ENCODE data around the gene SMPD1. TPM values are rescaled to one million over a fixed set of nuclear protein-coding genes. Genes with fewer than 3 reads are reported as not detected.

The SMPD1 gene
- total and polyA plus RNA-seq, 2 donors from 2014 or later = 76.0 to 155 TPM

- Histone ChIP-seq H3K9ac (ENCODE audit: low read length in 3 of 3) (no peak overlapping the region), H3K36me3 (ENCODE audit: control insufficient read depth in 2 of 3, insufficient read depth in 3 of 3, low read length in 3 of 3) (no peaks in the 10 kb centered on the region), H3K4me3 (ENCODE audit: low read length in 3 of 3) (no peak overlapping the region), H3K9me3 (ENCODE audit: control insufficient read depth in 2 of 3, insufficient read depth in 1 of 3, low read length in 3 of 3) (no peaks in the 10 kb centered on the region), H3K27me3 (ENCODE audit: control insufficient read depth, insufficient read depth, low read length) (no peaks in the 10 kb centered on the region), H3K4me1 (ENCODE audit: control insufficient read depth in 2 of 3, insufficient read depth in 2 of 3, low read depth in 1 of 3, low read length in 3 of 3) (peaks cover 0 to 15% (median 2%) of the 10 kb centered on the region in 3 donors), H3K27ac (ENCODE audit: low read depth in 2 of 2, low read length in 2 of 2) (no peak overlapping the region)
- DNase-seq = peak in 2 of 5 donors; percentile 33 to 38
- TF ChIP-seq, protein P1, sequence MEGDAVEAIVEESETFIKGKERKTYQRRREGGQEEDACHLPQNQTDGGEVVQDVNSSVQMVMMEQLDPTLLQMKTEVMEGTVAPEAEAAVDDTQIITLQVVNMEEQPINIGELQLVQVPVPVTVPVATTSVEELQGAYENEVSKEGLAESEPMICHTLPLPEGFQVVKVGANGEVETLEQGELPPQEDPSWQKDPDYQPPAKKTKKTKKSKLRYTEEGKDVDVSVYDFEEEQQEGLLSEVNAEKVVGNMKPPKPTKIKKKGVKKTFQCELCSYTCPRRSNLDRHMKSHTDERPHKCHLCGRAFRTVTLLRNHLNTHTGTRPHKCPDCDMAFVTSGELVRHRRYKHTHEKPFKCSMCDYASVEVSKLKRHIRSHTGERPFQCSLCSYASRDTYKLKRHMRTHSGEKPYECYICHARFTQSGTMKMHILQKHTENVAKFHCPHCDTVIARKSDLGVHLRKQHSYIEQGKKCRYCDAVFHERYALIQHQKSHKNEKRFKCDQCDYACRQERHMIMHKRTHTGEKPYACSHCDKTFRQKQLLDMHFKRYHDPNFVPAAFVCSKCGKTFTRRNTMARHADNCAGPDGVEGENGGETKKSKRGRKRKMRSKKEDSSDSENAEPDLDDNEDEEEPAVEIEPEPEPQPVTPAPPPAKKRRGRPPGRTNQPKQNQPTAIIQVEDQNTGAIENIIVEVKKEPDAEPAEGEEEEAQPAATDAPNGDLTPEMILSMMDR (IDR thresholded peaks at IDR 0.05; ENCODE audit: borderline replicate concordance, extremely low read depth, insufficient read depth) = no peak
- intact Hi-C loops (cut with DNase I) = loop anchor here (10.0 kb wide), 1 partner anchor 100 kb away; the partner anchor contains the start of gene CCKBR
- no peak for FAIRE-seq
These were observed 35.4 kb upstream of the SMPD1 start for GRCh38 chr11:6354651-6355485.

- intact Hi-C loops (cut with DNase I) = loop anchor here (10.0 kb wide), 1 partner anchor 102 kb away; the partner anchor contains the start of gene CCKBR
- FAIRE-seq (no peak), DNase-seq (peak in 2 of 5 donors; percentile 35 to 40)
- no peak overlapping the region for H3K27ac ChIP-seq (ENCODE audit: low read depth in 2 of 2, low read length in 2 of 2)
- TF ChIP-seq, protein P1 (IDR thresholded peaks at IDR 0.05; ENCODE audit: borderline replicate concordance, extremely low read depth, insufficient read depth) = no peak
- H3K9ac ChIP-seq (ENCODE audit: low read length in 3 of 3) = no peak overlapping the region
- H3K36me3 ChIP-seq (ENCODE audit: control insufficient read depth in 2 of 3, insufficient read depth in 3 of 3, low read length in 3 of 3) = no peaks in the 10 kb centered on the region
- no peaks in the 10 kb centered on the region for H3K27me3 ChIP-seq (ENCODE audit: control insufficient read depth, insufficient read depth, low read length)
- H3K4me1 ChIP-seq (ENCODE audit: control insufficient read depth in 2 of 3, insufficient read depth in 2 of 3, low read depth in 1 of 3, low read length in 3 of 3) = peaks cover 0 to 15% (median 2%) of the 10 kb centered on the region in 3 donors
- H3K4me3 ChIP-seq (ENCODE audit: low read length in 3 of 3) = no peak overlapping the region
- H3K9me3 ChIP-seq (ENCODE audit: control insufficient read depth in 2 of 3, insufficient read depth in 1 of 3, low read length in 3 of 3) = no peaks in the 10 kb centered on the region
These were observed 33.7 kb upstream of the SMPD1 start for GRCh38 chr11:6356503-6357055.

GRCh38 chr11:6357222-6357621 is 33.1 kb upstream of the SMPD1 start:
- Histone ChIP-seq H3K27me3 (ENCODE audit: control insufficient read depth, insufficient read depth, low read length) (no peaks in the 10 kb centered on the region), H3K9me3 (ENCODE audit: control insufficient read depth in 2 of 3, insufficient read depth in 1 of 3, low read length in 3 of 3) (no peaks in the 10 kb centered on the region), H3K4me3 (ENCODE audit: low read length in 3 of 3) (no peak overlapping the region), H3K36me3 (ENCODE audit: control insufficient read depth in 2 of 3, insufficient read depth in 3 of 3, low read length in 3 of 3) (no peaks in the 10 kb centered on the region), H3K27ac (ENCODE audit: low read depth in 2 of 2, low read length in 2 of 2) (no peak overlapping the region), H3K4me1 (ENCODE audit: control insufficient read depth in 2 of 3, insufficient read depth in 2 of 3, low read depth in 1 of 3, low read length in 3 of 3) (peaks cover 0 to 15% (median 2%) of the 10 kb centered on the region in 3 donors), H3K9ac (ENCODE audit: low read length in 3 of 3) (no peak overlapping the region)
- TF ChIP-seq, protein P1 (IDR thresholded peaks at IDR 0.05; ENCODE audit: borderline replicate concordance, extremely low read depth, insufficient read depth) = no peak
- DNase-seq (no peak), FAIRE-seq (no peak)
- intact Hi-C loops (cut with DNase I) = loop anchor here (10.0 kb wide), 1 partner anchor 102 kb away; the partner anchor contains the start of gene CCKBR
